Inferior parietal cortex (tissue), 1 donor: ENCODE data around the gene CCL22.

ENCODE experiments used
- DNase-seq: peaks from one replicate; pipeline ENCODE4 v3.0.0-alpha.2; 2016; ENCODE audit errors: extremely low spot score

CCL22 gene

GRCh38 chr16:57376313-57376818 lies 17.8 kb downstream of the CCL22 start:
- no peak for DNase-seq

- DNase-seq = no peak
Measured at GRCh38 chr16:57377080-57377841, 18.7 kb downstream of the CCL22 start.

GRCh38 chr16:57379579-57379978 lies 21.0 kb downstream of the CCL22 start:
- DNase-seq = no peak

GRCh38 chr16:57380671-57381462 lies 22.3 kb downstream of the CCL22 start:
- no peak for DNase-seq

DNA sequence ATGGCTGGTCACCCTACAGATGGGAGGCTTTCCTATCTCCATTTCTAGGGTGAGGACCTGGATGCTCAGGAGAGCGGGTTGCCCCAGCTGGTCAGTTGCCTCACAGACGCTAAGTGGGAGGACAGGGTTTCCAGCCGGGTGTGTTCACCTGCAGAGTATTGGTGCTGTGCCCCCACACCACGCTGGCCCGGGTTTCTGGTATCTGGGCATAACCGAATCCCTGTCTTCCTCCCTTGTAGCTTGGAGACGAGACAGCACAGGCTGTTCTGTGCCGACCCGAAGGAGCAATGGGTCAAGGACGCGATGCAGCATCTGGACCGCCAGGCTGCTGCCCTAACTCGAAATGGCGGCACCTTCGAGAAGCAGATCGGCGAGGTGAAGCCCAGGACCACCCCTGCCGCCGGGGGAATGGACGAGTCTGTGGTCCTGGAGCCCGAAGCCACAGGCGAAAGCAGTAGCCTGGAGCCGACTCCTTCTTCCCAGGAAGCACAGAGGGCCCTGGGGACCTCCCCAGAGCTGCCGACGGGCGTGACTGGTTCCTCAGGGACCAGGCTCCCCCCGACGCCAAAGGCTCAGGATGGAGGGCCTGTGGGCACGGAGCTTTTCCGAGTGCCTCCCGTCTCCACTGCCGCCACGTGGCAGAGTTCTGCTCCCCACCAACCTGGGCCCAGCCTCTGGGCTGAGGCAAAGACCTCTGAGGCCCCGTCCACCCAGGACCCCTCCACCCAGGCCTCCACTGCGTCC lies 23.4 kb downstream of the CCL22 start:
- DNase-seq = no peak

DNA sequence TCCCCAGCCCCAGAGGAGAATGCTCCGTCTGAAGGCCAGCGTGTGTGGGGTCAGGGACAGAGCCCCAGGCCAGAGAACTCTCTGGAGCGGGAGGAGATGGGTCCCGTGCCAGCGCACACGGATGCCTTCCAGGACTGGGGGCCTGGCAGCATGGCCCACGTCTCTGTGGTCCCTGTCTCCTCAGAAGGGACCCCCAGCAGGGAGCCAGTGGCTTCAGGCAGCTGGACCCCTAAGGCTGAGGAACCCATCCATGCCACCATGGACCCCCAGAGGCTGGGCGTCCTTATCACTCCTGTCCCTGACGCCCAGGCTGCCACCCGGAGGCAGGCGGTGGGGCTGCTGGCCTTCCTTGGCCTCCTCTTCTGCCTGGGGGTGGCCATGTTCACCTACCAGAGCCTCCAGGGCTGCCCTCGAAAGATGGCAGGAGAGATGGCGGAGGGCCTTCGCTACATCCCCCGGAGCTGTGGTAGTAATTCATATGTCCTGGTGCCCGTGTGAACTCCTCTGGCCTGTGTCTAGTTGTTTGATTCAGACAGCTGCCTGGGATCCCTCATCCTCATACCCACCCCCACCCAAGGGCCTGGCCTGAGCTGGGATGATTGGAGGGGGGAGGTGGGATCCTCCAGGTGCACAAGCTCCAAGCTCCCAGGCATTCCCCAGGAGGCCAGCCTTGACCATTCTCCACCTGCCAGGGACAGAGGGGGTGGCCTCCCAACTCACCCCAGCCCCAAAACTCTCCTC lies 24.1 kb downstream of the CCL22 start:
- no peak for DNase-seq

- DNase-seq = no peak
Measured at GRCh38 chr16:57383276-57384247, 25.0 kb downstream of the CCL22 start.

GRCh38 chr16:57384248-57385070 lies 25.9 kb downstream of the CCL22 start:
- DNase-seq = no peak

GRCh38 chr16:57385083-57385482 lies 26.5 kb downstream of the CCL22 start:
- DNase-seq = no peak

DNA sequence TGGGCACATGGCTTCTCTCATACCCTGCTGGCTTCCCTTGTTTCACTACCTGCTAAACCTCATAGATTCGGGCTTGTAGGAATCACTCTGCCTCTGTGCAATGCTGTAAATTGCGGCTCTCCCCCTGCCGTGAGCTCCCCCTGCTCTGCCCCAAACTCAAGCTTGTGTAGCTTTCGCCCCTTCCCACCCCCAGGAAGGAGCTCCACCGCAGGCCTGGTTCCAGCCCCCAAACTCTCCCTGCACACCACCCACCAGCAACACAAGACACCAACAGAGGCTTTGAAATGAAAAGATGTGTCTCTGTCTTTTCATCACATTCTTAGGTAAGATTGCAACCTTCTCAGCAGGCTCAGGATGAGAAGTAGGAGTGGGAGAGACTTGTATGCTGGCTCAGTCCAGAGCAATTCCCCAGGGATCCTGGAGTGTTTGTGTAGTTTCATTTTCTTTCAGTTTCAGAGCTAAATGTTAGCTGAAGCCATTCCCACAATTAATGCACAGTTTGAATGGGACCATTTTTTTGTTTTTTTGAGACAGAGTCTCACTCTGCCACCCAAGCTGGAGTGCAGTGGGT lies 27.9 kb downstream of the CCL22 start:
- no peak for DNase-seq

DNA sequence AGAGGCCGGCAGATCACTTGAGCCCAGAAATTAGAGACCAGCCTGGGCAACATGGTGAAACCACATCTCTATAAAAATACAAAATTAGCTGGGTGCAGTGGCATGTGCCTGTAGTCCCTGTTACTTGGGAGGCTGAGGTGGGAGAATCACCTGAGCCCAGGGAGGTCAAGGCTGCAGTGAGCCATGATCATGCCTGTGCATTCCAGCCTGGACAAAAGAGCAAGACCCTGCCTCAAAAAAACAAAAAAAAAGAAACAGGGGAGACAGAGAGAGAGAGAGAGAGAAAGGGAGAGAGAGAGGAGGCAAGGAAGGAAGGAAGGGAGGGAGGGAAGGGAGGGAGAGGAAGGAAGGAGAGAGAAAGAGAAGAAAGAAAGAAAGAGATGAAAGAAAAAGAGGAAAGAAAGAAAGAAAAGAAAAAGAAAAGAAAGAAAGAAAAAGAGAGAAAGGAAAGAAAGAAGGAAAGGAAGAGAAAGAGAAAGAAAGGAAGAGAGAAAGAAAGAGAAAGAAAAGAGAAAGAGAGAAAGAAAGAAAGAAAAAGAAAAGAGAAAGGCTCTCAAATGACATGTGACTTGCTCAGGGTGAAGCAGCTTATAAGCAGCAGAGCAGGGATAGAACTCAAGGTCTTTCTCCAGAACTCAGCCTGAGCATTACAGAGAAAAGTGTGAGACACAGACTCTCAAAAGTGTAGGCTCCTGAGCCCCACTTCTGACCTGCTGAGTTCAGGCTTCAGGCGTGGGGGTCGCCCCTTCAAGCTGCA lies 29.2 kb downstream of the CCL22 start:
- no peak for DNase-seq

DNA sequence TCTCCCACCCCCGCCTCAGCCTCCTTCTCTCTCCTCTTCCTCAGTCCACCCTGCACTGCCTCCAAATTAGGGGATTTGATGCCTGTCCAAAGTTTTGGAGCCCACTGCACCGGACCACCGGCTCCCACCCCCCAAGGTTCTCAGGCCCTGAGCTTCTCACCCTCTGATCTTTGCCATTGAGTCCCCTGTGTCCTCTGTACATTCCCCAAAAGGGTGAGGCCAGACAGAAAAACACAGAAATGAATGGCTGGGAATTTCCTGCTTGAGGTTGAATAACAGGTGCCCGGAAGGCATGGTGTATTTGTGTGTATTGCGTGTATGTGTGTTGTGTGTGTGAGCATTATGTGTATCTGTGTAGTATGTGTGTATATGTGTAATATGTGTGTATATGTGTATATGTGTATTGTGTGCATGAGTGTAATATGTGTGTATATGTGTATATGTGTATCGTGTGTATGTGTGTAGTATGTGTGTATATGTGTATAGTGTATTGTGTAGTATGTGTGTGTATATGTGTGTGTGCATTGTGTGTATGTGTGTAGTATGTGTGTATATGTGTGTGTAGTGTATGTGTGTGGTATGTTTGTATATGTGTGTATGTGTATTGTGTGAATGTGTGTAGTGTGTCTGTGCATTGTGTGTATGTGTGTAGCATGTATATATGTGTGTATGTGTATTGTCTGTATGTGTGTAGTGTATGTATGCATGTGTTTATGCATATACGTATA lies 29.9 kb downstream of the CCL22 start:
- no peak for DNase-seq

DNA sequence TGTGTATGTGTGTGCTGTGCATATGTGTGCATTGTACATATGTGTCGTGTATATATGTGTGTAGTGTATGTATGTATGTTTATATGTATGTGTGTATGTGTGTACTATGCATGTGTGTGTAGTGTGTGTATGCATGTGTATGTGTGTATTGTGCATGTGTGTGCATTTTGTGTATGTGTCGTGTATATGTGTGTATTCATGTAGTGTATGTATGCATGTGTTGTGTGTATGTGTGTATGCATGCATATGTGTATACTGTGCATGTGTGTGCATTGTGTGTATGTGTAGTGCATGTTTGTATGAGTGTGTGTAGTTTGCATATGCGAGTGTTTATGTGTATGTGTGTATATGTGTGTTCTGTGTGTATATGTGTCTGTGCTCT lies 30.5 kb downstream of the CCL22 start:
- no peak for DNase-seq

GRCh38 chr16:57390636-57391295 lies 32.2 kb downstream of the CCL22 start:
- no peak for DNase-seq

GRCh38 chr16:57391300-57391699 lies 32.7 kb downstream of the CCL22 start:
- DNase-seq = no peak

DNA sequence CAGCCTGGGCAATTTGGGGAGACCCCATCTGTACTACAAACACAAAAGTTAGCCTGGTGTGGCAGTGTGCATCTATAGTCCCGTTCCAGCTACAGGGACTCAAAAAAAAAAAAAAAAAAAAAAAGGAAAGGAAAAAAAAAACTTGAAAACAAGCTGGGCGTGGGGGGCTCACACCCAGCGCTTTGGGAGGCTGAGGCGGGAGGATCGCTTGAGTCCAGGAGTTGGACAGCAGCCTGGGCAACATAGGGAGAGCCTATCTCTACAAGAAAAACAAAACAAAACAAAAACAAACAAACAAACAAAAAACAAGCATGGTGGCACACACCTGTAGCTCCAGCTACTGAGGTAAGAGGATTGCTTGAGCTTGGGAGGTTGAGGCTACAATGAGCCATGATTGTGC lies 33.1 kb downstream of the CCL22 start:
- DNase-seq = no peak

- DNase-seq = no peak
Measured at GRCh38 chr16:57392694-57393093, 34.1 kb downstream of the CCL22 start.
